ENCODE data around the gene FNDC3B. TPM values are rescaled to one million over a fixed set of nuclear protein-coding genes. Genes with fewer than 3 reads are reported as not detected.

The FNDC3B gene
- total RNA-seq, 1 donor from 2014 or later = 29.0 TPM

DNA sequence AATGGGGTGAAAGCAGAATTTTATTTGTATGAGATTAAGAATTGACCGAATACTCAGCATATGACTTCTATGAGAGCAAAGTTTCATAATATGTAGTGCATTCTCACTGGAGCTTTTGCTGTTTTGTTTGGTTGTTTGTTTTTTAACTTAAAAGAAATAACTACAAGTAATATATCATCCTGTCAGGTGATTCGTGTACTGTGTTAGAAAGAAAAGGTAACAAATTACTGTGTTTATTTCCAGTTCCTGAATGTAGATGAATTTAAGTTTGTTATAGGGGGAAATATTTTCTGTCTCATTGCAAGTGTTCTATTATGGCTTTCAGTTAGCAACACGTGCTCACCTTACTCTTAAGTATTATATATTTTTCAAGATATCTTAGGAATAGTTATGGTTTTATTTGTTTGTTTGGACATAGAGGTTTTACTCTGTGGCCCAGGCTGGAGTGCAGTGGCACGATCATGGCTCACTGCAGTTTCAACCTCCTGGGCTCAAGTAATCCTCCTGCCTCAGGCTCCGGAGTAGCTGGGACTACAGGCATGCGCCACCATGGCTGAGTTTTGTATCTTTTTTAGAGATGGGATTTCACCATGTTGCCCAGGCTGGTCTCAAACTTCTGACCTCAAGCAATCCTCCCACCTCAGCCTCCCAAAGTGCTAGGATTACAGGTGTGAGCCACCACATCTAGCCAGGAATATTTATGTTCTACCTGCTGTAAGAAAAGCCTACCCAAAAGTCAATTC is 125.4 kb downstream of the FNDC3B start:
- intact Hi-C loops (cut with micrococcal nuclease) = no loop called here
- H3K9me3 Mint-ChIP-seq = no peaks in the 10 kb centered on the region
- no peak for DNase-seq (ENCODE audit: low spot score)
- H3K36me3 Mint-ChIP-seq (ENCODE audit: low read depth) = peaks cover 5% of the 10 kb centered on the region
- peaks cover 6% of the 10 kb centered on the region for H3K4me1 Mint-ChIP-seq (ENCODE audit: low read depth)
- no peak overlapping the region for H3K27ac Mint-ChIP-seq
- H3K4me3 Mint-ChIP-seq = no peak overlapping the region
- peaks cover 2% of the 10 kb centered on the region for H3K27me3 Mint-ChIP-seq (ENCODE audit: insufficient read depth)

- intact Hi-C loops (cut with micrococcal nuclease) = no loop called here
- no peak overlapping the region for H3K27ac Mint-ChIP-seq
- H3K36me3 Mint-ChIP-seq (ENCODE audit: low read depth) = peaks cover 5% of the 10 kb centered on the region
- H3K4me1 Mint-ChIP-seq (ENCODE audit: low read depth) = peaks cover 6% of the 10 kb centered on the region
- no peak for DNase-seq (ENCODE audit: low spot score)
- no peak overlapping the region for H3K4me3 Mint-ChIP-seq
- H3K9me3 Mint-ChIP-seq = no peaks in the 10 kb centered on the region
- H3K27me3 Mint-ChIP-seq (ENCODE audit: insufficient read depth) = peaks cover 2% of the 10 kb centered on the region
Measured at GRCh38 chr3:172166261-172166660, 126.9 kb downstream of the FNDC3B start.

DNA sequence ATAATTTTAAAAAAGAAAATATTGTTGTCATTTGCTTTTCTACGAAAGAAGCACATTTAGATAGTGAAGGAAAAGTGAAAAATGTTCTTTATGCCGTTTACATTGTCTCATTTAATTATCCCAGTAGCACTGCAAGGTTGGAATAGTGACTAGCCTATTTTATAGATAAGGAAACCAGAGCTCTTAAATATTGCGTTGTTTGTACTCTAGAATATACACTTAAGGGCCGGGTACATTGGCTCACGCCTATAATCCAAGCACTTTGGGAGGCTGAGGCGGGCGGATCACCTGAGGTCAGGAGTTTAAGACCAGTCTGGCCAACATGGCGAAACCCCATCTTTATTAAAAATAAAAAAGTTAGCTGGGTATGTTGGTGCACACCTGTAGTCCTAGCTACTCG is 127.5 kb downstream of the FNDC3B start:
- Mint-ChIP-seq H3K4me1 (ENCODE audit: low read depth) (peaks cover 6% of the 10 kb centered on the region), H3K9me3 (no peaks in the 10 kb centered on the region), H3K36me3 (ENCODE audit: low read depth) (peaks cover 5% of the 10 kb centered on the region), H3K27ac (no peak overlapping the region), H3K27me3 (ENCODE audit: insufficient read depth) (peaks cover 1% of the 10 kb centered on the region), H3K4me3 (no peak overlapping the region)
- intact Hi-C loops (cut with micrococcal nuclease) = no loop called here
- no peak for DNase-seq (ENCODE audit: low spot score)

DNA sequence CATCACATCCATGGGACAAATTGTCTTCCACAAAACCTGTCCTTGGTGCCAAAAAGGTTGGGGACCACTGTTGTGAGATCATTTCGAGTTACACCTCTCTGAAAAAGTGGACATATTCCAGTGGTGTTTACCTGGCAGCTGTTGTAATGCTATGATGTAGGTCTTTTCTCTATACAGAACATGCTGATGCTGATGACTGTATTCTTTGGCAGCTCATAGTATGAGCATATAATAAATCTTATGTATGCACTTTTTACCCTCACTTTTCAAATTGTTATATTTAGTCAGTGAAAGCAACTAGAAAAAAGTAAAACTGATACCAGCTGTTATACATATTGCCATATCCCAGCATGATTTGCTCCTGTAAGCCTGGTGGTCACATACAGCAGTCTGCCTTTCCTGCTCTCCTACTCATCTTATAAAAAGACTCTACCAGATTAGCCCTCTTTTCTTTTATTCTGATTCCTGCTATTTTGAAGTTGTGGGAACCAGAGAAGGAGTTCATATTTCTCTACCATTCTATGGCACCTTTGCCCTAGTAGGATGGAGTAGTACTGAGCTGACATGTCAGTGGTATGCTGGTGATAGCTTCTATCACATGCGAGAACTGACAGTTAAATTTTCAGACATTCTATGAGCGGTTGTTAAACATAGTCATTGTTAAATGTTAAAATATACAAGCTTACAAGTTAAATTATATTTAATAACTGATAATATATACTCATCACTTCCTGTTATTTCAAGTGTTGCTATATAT is 128.7 kb downstream of the FNDC3B start:
- peaks cover 5% of the 10 kb centered on the region for H3K36me3 Mint-ChIP-seq (ENCODE audit: low read depth)
- H3K4me1 Mint-ChIP-seq (ENCODE audit: low read depth) = peaks cover 11% of the 10 kb centered on the region
- DNase-seq (ENCODE audit: low spot score) = no peak
- intact Hi-C loops (cut with micrococcal nuclease) = no loop called here
- no peaks in the 10 kb centered on the region for H3K9me3 Mint-ChIP-seq
- no peaks in the 10 kb centered on the region for H3K27me3 Mint-ChIP-seq (ENCODE audit: insufficient read depth)
- H3K27ac Mint-ChIP-seq = no peak overlapping the region
- no peak overlapping the region for H3K4me3 Mint-ChIP-seq

DNA sequence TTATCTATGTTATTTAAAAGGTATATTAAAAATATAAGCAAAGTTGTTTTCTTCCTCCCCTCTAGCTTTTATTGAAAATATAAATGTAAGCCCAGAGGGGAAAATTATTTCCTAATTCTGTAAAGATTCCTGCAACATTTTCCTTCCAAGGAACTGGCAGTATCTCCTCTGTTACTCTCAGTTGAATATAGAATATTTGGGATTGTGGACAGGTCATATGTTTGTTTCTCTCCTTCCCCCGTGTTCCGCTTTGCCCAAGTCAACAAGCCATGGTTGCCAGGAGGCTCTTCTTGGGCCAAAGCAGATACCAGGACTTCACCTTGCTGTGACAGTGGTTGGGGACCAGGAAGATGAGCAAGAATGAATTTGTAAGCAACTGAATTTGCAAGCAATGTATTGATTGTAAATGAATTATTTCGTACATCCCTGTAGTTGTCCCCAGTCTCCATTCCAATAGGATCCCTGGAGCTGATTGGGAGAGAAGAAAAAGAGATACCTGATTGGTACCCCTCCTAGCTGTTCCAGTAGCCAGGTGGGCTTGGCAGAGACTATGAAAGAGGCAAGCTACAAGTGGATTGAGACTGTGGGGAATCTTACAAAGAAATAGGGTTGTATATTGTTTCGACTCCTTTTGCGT is 130.8 kb downstream of the FNDC3B start:
- DNase-seq (ENCODE audit: low spot score) = no peak
- no peaks in the 10 kb centered on the region for H3K9me3 Mint-ChIP-seq
- peaks cover 6% of the 10 kb centered on the region for H3K36me3 Mint-ChIP-seq (ENCODE audit: low read depth)
- intact Hi-C loops (cut with micrococcal nuclease) = no loop called here
- peaks cover 14% of the 10 kb centered on the region for H3K4me1 Mint-ChIP-seq (ENCODE audit: low read depth)
- H3K27me3 Mint-ChIP-seq (ENCODE audit: insufficient read depth) = no peaks in the 10 kb centered on the region
- no peak overlapping the region for H3K27ac Mint-ChIP-seq
- H3K4me3 Mint-ChIP-seq = no peak overlapping the region

DNA sequence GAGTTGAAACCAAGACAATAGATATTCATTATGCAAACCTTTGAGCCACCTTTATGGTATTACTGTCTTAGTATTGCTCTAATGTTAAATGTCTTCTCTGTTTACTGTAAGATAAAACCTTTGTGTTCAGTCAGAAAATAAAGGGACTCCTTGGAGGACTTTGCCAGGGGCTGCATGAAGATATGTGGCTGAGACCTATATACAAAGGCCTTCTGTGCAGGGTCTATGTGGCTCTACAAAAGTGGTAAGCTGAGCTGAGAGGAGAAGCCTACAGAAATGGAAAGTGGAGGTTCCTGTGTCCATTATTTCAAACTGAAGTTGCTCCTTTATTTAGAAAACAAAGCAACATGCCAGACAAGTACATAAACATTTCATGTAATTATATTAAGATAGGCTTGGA is 131.5 kb downstream of the FNDC3B start:
- H3K27me3 Mint-ChIP-seq (ENCODE audit: insufficient read depth) = no peaks in the 10 kb centered on the region
- intact Hi-C loops (cut with micrococcal nuclease) = no loop called here
- H3K4me1 Mint-ChIP-seq (ENCODE audit: low read depth) = peaks cover 14% of the 10 kb centered on the region
- no peaks in the 10 kb centered on the region for H3K9me3 Mint-ChIP-seq
- H3K36me3 Mint-ChIP-seq (ENCODE audit: low read depth) = peaks cover 6% of the 10 kb centered on the region
- DNase-seq (ENCODE audit: low spot score) = no peak
- H3K4me3 Mint-ChIP-seq = no peak overlapping the region
- H3K27ac Mint-ChIP-seq = no peak overlapping the region

DNA sequence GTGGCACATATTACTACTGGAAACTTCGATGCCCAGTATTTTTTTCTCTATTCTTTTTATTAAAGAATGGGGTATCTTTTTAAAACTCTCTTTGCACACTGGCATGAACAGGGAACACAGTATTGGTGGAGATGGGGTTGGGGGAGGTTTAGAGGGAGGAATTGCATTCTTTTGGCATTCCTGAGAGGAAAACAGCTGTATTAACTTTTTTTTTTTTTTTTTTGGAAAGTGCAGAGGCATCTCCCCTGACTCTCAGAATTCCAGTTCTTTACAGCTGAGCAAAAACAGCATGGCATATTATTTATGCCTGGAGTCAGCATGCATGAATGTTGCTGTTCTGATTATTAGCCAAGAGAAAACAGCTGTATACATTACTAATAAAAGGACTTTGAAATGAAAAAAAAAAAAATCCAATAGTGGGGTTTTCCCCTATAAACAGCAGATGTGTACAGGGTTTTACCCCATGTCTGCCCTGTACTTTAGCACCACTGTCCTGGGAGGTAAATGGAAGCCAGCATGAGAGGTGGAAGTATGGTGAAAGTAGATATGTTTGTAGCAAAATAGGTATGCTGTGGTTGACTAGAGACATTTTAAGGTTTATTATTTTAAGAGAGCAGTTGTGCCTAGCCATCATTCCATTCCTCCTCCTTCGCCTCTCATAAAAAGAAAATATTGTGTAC is 132.2 kb downstream of the FNDC3B start:
- H3K27me3 Mint-ChIP-seq (ENCODE audit: insufficient read depth) = no peaks in the 10 kb centered on the region
- intact Hi-C loops (cut with micrococcal nuclease) = no loop called here
- H3K4me3 Mint-ChIP-seq = no peak overlapping the region
- no peak for DNase-seq (ENCODE audit: low spot score)
- no peak overlapping the region for H3K27ac Mint-ChIP-seq
- no peaks in the 10 kb centered on the region for H3K9me3 Mint-ChIP-seq
- peaks cover 14% of the 10 kb centered on the region for H3K4me1 Mint-ChIP-seq (ENCODE audit: low read depth)
- H3K36me3 Mint-ChIP-seq (ENCODE audit: low read depth) = peaks cover 6% of the 10 kb centered on the region

- Mint-ChIP-seq H3K4me1 (ENCODE audit: low read depth) (peaks cover 14% of the 10 kb centered on the region), H3K4me3 (no peak overlapping the region), H3K36me3 (ENCODE audit: low read depth) (peaks cover 10% of the 10 kb centered on the region), H3K27me3 (ENCODE audit: insufficient read depth) (no peaks in the 10 kb centered on the region), H3K27ac (no peak overlapping the region), H3K9me3 (peaks cover 4% of the 10 kb centered on the region)
- DNase-seq (ENCODE audit: low spot score) = no peak
- intact Hi-C loops (cut with micrococcal nuclease) = no loop called here
Measured at GRCh38 chr3:172173316-172174254, 134.2 kb downstream of the FNDC3B start.

DNA sequence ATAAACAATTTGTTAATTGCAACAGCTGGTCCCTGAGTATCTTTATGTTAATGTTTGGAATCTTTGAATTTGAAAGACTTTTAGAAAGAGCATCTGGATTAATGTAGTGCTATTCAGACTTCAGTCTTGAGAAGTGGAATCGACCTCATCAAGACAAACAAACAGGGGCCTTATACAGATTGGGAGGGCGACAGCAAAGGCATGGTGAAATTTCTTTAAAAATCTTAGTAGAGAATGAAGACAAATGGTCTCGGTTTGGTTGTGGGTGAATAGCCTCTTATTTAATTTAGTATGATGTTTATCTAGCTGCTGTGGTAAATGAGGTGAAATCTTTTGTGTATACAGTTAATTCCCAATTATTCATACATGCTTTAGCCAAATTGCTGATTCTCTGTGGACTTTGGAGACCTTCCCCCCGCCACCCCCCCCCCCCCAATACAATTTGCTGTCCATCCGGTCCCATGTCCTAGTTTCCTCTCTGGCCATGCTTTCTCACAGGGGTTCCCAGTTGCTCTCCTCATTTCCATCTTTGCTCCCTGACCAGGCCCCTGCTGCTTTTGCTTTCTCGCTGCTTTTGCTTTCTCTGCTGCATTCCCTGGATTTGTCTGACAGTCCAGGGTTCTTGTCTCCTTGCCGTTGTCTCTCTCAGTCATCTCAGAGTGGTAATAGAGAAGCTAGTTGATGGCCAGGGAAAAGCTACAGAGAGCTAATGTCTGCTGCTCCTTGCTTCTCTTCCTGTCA is 135.3 kb downstream of the FNDC3B start:
- Mint-ChIP-seq H3K36me3 (ENCODE audit: low read depth) (peaks cover 6% of the 10 kb centered on the region), H3K27ac (no peak overlapping the region), H3K4me3 (no peak overlapping the region), H3K27me3 (ENCODE audit: insufficient read depth) (no peaks in the 10 kb centered on the region), H3K4me1 (ENCODE audit: low read depth) (peaks cover 8% of the 10 kb centered on the region), H3K9me3 (peaks cover 4% of the 10 kb centered on the region)
- intact Hi-C loops (cut with micrococcal nuclease) = no loop called here
- no peak for DNase-seq (ENCODE audit: low spot score)

- no peak overlapping the region for H3K4me3 Mint-ChIP-seq
- peaks cover 8% of the 10 kb centered on the region for H3K36me3 Mint-ChIP-seq (ENCODE audit: low read depth)
- DNase-seq (ENCODE audit: low spot score) = no peak
- peaks cover 14% of the 10 kb centered on the region for H3K4me1 Mint-ChIP-seq (ENCODE audit: low read depth)
- H3K9me3 Mint-ChIP-seq = peaks cover 4% of the 10 kb centered on the region
- no peak overlapping the region for H3K27ac Mint-ChIP-seq
- intact Hi-C loops (cut with micrococcal nuclease) = no loop called here
- no peaks in the 10 kb centered on the region for H3K27me3 Mint-ChIP-seq (ENCODE audit: insufficient read depth)
Measured at GRCh38 chr3:172175254-172175599, 135.8 kb downstream of the FNDC3B start.

GRCh38 chr3:172176061-172176770 is 136.8 kb downstream of the FNDC3B start:
- H3K27me3 Mint-ChIP-seq (ENCODE audit: insufficient read depth) = no peaks in the 10 kb centered on the region
- peaks cover 15% of the 10 kb centered on the region for H3K4me1 Mint-ChIP-seq (ENCODE audit: low read depth)
- DNase-seq (ENCODE audit: low spot score) = no peak
- no peak overlapping the region for H3K27ac Mint-ChIP-seq
- peaks cover 13% of the 10 kb centered on the region for H3K36me3 Mint-ChIP-seq (ENCODE audit: low read depth)
- intact Hi-C loops (cut with micrococcal nuclease) = no loop called here
- no peak overlapping the region for H3K4me3 Mint-ChIP-seq
- peaks cover 4% of the 10 kb centered on the region for H3K9me3 Mint-ChIP-seq

Measured in activated T-helper 1 cell treated with anti-CD3 and anti-CD28 coated beads, Interleukin-12 subunit alpha, Interleukin-12 subunit beta, Interleukin-2, Interleukin-4 antibody, amounts not matched to agents 30 ng/mL and 10 ng/mL and 1 ng/mL, durations not matched to agents 14 hours and 24 hours and 36 hours (primary cell).